Fibroblast of skin of right biceps (primary cell): ENCODE results near the gene ABCC6.
"Not testable (repeated sequence)": the region's sequence is repeated elsewhere in the genome, so short reads cannot be mapped to it uniquely, and the experiment has no call there.

Source experiments
- DNase-seq: peaks from one replicate; pipeline ENCODE4 v3.0.0-alpha.2; 2013

Gene ABCC6

GRCh38 chr16:16188827-16189226 is 34.5 kb downstream of the ABCC6 start:
- DNase-seq: no peak

- no peak for DNase-seq
These were observed 36.5 kb downstream of the ABCC6 start for GRCh38 chr16:16186820-16187219.

DNA sequence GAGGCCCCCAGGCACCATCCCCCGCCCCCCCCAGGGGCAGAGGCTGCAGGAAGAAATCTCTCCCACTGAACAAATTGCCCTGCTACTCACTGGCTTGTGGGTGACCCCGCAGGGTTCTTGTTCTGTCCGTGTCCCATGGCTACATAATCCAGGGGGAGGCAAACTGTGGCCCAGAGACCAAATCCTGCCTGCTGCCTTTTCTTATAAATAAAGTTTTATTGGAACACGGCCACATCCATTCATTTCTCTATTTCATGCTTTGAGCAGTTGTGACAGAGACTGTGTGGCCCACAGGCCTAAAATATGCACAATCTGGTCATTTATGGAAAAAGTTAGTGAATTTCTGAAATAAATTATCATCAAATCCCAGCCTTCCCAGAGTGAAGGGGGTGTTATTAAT is 38.2 kb downstream of the ABCC6 start:
- DNase-seq: no peak

- DNase-seq: no peak
These were observed 38.7 kb downstream of the ABCC6 start for GRCh38 chr16:16184594-16184993.

DNA sequence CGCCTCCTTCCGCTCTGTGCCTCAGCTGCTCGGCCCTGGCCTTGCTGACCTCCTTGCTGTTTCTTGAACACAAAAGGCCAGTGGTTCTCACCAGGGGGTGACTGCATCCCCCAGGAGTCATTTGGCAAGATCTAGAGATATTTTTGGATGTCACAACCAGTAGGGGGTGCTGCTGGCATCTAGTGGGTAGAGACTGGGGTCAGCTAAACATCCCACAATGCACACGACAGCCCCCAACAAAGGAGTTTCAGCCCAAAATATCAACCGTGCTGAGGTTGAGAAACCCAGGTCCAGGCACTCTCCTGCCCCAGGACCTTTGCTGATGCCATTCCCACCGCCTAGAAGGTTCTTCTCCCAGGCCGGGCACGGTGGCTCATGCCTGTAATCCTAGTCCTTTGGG is 39.7 kb downstream of the ABCC6 start:
- no peak for DNase-seq

- no peak for DNase-seq
These were observed 40.4 kb downstream of the ABCC6 start for GRCh38 chr16:16182918-16183317.

DNA sequence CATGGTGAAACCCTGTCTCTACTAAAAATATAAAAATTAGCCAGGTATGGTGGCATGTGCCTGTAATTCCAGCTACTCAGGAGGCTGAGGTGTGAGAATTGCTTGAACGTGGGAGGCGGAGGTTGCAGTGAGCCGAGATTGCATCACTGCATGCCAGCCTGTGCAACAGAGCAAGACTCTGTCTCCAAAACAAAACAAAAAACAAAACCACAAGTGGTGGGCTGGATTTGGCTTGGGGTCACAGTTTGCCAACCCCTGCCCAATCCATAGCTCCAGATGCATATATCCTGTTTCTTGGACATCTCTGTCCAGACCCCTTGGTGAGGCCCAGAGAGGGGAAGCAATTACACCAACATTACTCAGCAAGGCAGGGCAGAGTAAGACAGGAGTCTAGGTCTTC is 41.5 kb downstream of the ABCC6 start:
- not testable (repeated sequence) for DNase-seq

- no peak for DNase-seq
These were observed 44.7 kb downstream of the ABCC6 start for GRCh38 chr16:16178455-16179162.

DNA sequence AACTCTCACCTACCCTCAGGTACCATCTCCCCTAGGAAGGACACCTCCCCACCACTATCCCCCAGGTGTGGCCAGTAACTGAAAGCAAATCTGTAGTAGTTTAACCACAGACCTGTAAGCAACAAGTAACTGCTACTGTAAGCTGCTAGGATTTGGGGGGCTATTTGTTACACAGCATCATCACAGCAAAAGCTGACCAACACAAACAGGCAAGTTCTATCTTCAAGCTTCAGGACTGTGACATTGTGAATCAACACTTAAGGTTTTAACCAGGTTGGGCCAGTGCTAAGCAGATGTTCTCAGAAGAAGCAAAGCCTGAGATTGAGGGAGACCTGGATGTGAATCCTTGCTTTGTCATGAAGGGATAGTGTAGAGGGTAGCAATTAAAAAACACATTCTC is 47.0 kb downstream of the ABCC6 start:
- no peak for DNase-seq

DNA sequence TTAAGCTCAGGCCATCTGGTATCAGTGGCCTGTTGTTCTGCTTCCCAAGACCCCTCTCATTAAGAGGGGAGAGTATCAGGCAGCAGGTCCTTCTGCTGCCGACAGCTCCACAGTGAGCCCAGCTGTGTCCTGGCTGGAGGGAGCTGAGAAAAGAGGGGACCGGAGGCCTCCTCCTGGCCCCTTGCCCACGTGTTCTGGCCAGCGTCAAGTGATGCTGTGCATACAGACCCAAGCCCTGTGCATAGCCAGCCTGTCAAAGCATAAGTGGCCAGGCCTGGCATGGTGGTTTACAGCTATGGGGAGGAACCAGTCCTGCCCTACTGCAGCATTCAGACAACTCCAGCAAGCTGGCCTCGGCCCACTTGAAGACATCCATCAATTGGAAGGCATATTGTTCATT is 48.0 kb downstream of the ABCC6 start:
- DNase-seq: no peak

DNA sequence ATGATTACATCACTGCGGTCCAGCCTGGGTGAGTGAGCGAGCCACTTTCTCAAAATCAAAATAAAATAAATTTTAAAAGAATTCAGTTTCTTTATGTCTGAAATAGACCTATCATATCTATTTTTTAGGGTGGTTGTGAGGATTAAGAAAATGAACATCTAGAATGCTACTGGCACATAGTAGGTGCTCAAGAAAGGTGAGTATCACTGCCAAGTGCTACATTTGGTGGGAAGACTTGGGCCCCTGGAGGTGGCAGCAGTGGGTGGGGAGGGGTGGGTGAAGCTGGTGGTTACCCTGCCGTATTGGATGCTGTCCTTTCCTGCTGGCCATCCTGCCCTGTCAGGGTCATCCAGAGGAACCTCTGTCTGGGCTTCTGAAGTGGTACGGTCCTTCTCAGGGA is 50.3 kb downstream of the ABCC6 start:
- no peak for DNase-seq

DNA sequence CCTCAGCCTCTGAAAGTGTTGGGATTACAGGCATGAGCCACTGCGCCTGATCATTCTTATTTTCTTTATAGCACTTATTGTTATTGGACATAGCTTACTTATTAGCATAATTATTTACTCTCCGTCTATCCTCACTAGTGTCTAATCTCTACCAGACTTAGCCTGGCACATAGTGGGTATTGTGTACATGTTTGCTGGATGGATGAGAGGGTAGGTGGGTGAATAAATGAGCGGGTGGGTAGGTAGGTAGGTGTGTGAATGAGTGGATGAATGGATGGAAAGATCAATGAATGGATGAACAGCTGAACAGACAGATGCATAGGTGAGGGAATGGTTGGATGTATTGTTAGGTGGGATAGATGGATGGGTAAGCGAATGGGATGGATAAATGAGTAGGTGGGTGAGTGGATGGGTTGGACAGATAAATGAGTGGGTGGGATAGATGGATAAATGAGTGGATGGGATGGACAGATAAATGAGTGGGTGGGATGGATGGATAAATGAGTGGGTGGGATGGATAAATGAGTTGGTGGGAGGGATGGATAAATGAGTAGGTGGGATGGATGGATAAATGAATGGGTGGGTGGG is 51.9 kb downstream of the ABCC6 start:
- no peak for DNase-seq

- no peak for DNase-seq
These were observed 53.7 kb downstream of the ABCC6 start for GRCh38 chr16:16169615-16170014.

- no peak for DNase-seq
These were observed 54.9 kb downstream of the ABCC6 start for GRCh38 chr16:16168431-16168830.

DNA sequence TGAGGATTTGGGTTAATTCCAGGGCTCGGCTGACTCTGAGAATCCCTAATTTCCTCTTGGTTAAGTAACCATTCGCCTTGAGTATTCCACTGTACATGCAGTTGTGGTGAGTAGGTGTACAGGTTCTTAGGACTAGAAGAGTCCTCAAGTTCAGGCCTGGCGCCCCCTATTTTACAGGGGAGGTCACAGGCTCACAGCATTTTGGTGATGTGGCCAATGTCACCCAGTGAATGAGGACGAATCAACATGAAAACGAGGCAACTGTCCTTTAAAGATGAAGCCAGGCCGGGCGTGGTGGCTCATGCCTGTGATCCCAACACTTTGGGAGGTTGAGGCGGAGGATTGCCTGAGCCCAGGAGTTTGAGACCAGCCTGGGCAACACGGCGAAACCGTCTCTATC is 55.4 kb downstream of the ABCC6 start:
- no peak for DNase-seq

DNA sequence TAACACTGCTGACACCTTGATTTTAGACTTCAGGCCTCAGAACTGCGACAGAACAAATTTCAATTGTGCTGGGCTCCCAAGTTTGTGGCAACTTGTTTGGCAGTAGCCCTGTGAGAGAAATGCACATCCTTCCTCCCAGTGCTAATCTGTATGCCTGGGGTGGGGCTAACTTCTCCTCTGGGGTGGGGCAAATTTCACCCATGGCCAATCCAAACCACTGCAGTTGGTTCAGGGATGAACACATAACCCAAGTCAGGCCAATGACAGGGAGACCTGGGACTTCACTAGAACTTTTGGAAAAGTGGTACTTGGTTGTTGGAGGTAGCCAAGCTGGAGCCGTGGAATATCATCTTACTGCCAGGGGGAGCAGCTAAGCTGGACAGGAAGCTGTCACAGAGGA is 56.3 kb downstream of the ABCC6 start:
- DNase-seq: no peak

DNA sequence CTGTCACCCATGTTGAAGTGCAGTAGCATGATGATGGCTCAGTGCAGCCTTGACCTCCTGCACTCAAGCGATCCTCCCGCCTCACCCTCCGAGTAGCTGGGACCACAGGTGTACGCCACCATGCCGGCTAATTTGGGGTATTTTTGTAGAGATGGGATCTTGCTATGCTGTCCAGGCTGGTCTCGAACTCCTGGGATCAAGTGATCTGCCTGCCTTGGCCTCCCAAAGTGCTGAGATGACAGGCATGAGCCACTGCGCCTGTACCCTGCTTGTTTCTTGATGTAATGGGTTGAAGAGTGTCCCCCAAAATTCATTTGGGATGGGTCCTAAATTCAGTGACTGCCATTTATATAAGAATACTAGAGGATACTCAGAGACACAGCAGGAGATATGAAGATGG is 57.2 kb downstream of the ABCC6 start:
- DNase-seq: no peak

DNA sequence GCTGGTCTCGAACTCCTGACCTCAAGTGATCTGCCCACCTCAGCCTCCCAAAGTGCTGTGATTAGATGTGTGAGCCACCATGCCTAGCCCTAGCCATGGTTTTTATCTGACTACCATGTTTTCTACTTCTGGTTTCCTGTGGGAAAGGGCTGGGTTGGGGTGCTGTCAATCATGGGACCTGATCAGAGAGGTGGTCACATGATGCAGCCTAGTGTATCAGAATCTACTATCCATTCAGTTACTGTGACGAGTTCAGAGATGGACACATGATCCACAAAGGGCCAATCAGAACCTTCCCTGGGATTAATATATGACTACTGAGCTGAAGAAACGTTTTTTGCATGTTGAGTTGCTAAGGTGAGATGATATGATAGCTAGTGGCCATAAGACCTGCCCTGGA is 59.1 kb downstream of the ABCC6 start:
- DNase-seq: no peak

GRCh38 chr16:16163571-16163970 is 59.7 kb downstream of the ABCC6 start:
- DNase-seq: no peak

DNA sequence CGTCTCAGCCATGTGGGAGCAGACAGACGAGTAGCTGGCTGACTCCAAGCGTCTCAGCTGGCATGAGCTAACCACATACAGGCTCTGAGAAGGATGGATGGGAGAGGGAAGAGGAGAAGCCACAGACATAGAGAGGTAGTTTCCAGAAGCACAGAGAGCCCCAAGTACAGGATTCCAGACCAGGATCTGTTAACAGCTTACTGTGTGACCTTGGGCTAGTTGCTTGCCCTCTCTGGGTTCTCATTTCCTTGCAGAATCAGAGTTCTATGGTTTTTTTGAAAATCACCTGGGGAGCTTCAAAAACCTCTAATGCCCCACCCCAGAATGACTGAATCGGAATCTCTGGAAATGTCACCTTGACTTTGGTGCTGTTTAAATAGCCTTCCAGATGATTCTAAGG is 60.2 kb downstream of the ABCC6 start:
- no peak for DNase-seq

DNA sequence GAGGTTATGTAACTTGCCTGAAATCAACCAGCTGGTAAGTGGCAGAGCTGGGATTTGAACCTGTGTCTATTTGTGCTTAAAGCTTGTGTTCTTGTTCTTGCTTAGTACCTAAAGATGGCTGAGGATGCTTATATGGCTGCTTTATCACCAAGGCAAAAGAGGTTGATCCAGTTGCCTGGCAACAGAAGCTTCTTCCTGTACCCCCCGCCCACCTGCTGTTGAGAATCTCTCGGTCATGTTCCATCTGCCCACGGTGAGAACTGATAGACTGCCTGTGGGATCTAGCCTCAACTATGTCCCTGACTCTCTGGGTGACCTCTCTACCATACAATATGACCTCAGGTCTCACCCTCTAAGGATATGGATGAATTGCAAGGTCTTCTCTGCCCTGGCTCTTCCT is 60.7 kb downstream of the ABCC6 start:
- no peak for DNase-seq

- not testable (repeated sequence) for DNase-seq
These were observed 61.5 kb downstream of the ABCC6 start for GRCh38 chr16:16161840-16162239.

DNA sequence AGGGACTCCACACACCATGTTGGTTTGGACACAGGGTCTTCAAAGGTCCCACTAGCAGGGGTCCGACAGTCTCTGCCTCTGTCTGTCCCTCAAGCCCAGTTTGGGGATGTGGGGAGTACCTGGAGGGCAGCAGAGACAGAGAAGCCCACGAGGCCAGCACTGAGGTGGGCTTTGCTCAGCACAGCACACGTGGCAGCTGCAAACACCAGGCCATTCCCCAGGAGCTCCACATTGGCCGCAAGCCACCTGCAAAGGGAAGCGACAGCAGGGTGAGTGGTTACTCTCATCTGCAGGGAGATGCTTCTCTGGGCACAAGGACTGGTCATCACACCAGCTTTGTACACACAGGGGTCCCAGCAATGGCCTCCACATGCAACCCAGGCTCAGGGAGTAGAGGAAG is 62.0 kb downstream of the ABCC6 start:
- DNase-seq: no peak

DNA sequence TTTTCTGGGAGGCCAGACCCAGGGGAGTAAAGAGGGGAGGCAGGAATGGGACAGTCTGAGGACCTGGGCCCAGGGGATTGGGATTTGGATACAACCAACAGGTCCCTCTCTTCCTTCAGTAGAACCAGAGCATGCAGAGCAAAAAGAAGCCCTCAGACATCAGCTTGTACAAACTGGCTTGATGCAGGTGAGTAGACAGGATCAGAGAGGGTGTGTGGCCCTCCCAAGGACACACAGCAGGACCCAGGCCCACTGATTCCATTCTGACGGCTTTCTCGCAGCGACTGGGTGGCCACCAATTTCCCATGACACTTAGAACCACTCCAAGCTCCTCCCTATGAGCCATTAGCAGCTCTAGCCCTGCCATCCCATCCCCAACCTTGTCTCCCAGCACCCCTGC is 63.6 kb downstream of the ABCC6 start:
- DNase-seq: no peak

GRCh38 chr16:16158741-16159374 is 64.4 kb downstream of the ABCC6 start:
- DNase-seq: peak; percentile 19
